NOMO-1 treated with dmso at 0.1 percent for 144 hours (cell line): ENCODE results near the gene ETV2.
"Not testable (repeated sequence)": the region's sequence is repeated elsewhere in the genome, so short reads cannot be mapped to it uniquely, and the experiment has no call there.

ENCODE experiments used
- DNase-seq: peaks from one replicate; lab custom pipeline; 2025; ENCODE audit not compliant: unreplicated experiment; lab: John Stamatoyannopoulos, UW

The ETV2 gene

GRCh38 chr19:35641515-35642151, at the start of gene ETV2:
Gene ETV2, plus strand, starts transcription at chr19:35641745. Its CDS starts 716 bp downstream, at chr19:35642461.
- DNase-seq: no peak

- DNase-seq: no peak
These were observed 49.3 kb upstream of the ETV2 start for GRCh38 chr19:35592226-35592625.

GRCh38 chr19:35595026-35595425, 46.5 kb upstream of the ETV2 start:
- DNase-seq: not testable (repeated sequence)

GRCh38 chr19:35595928-35596327, 45.6 kb upstream of the ETV2 start:
- no peak for DNase-seq

GRCh38 chr19:35596366-35596999, 45.1 kb upstream of the ETV2 start:
- DNase-seq: no peak

GRCh38 chr19:35601971-35602370, 39.6 kb upstream of the ETV2 start:
- DNase-seq: no peak

GRCh38 chr19:35604436-35604835, 37.1 kb upstream of the ETV2 start:
- DNase-seq: not testable (repeated sequence)

- not testable (repeated sequence) for DNase-seq
These were observed 34.4 kb upstream of the ETV2 start for GRCh38 chr19:35607170-35607569.

GRCh38 chr19:35607661-35608060, 33.9 kb upstream of the ETV2 start:
- no peak for DNase-seq

- DNase-seq: no peak
These were observed 33.3 kb upstream of the ETV2 start for GRCh38 chr19:35608251-35608650.

GRCh38 chr19:35609851-35610353, 31.6 kb upstream of the ETV2 start:
- DNase-seq: peak; percentile 52

- no peak for DNase-seq
These were observed 29.4 kb upstream of the ETV2 start for GRCh38 chr19:35612224-35612558.

GRCh38 chr19:35612559-35613321, 28.8 kb upstream of the ETV2 start, which contains the start of gene HAUS5:
Gene HAUS5, plus strand, starts transcription at chr19:35612735. Its CDS starts 60 bp downstream, at chr19:35612795.
- DNase-seq: peak; percentile 84

- DNase-seq: no peak
These were observed 28.0 kb upstream of the ETV2 start for GRCh38 chr19:35613574-35613973.

- DNase-seq: no peak
These were observed 26.5 kb upstream of the ETV2 start for GRCh38 chr19:35615036-35615435.

GRCh38 chr19:35618857-35619256, 22.7 kb upstream of the ETV2 start:
- no peak for DNase-seq

GRCh38 chr19:35619290-35619923, 22.1 kb upstream of the ETV2 start:
- DNase-seq: no peak

- no peak for DNase-seq
These were observed 21.5 kb upstream of the ETV2 start for GRCh38 chr19:35620001-35620400.

GRCh38 chr19:35621708-35622107, 19.8 kb upstream of the ETV2 start:
- DNase-seq: no peak

- DNase-seq: no peak
These were observed 18.8 kb upstream of the ETV2 start for GRCh38 chr19:35622750-35623149.

- no peak for DNase-seq
These were observed 18.1 kb upstream of the ETV2 start for GRCh38 chr19:35623327-35624010.
